GM12873 (cell line): ENCODE data around the gene BLOC1S3.
A peak's percentile ranks its signal among the peaks of the same experiment; 100 is the strongest.

Experiments used
- CTCF ChIP-seq: IDR thresholded peaks from 2 replicates; pipeline ENCODE4 v1.5.1; 2012; ENCODE audit warnings: low read depth, mild to moderate bottlenecking, moderate library complexity, low read length, control low read depth; ENCODE audit not compliant: insufficient read depth; ENCODE audit errors: missing control alignments

Gene BLOC1S3

GRCh38 chr19:45163751-45164460 lies 14.7 kb upstream of the BLOC1S3 start:
- no peak for TF ChIP-seq CTCF

- TF ChIP-seq CTCF: peak; percentile 7
Observed at GRCh38 chr19:45164577-45165335, 13.8 kb upstream of the BLOC1S3 start.

DNA sequence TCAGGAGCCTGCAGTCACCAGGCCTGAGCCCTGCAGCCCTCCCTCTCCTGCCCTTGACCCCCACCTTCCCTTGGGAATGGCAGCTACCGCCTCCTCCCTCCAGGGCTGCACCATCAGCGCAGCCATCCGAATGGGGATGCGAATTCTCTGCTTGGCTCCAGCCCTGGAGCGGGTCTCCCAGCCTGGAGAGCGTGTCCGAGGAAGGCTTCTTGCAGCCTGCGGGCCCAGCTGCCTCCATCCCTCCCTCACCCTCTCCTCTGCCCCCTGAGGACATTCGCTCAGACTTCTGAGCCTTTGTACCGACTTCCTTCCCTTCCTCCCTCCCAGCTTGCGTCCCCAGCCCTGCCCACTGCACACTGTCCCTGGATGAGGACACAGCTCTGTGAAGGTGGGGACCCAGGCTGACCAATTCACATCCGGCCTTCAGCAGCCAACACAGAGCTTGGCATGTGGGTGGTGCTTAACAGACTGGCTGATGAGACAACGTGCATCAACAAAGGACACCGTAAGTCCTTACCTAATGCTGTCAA lies 11.8 kb upstream of the BLOC1S3 start:
- no peak for TF ChIP-seq CTCF

- no peak for TF ChIP-seq CTCF
Observed at GRCh38 chr19:45168767-45169351, 9.7 kb upstream of the BLOC1S3 start.

DNA sequence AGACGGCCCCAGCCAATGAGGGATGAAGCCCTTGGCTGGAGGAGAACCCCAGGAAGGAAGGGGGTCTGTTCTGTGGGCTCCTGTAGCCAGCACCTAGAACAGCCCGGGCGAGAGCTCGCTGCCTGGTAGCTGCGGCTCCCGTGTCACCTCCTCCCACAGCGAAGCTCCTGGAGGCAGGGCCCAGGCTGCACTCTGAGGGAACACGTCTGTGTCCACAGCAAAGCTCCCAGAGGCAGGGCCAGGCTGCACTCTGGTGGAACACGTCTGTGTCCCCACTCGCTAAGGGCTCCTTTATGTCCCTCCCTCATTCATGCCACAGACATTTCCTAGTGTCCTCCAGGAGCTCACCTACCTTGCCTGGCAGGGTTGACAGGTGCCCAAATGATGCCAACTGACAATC lies 9.0 kb upstream of the BLOC1S3 start:
- no peak for TF ChIP-seq CTCF

- TF ChIP-seq CTCF: no peak
Observed at GRCh38 chr19:45170146-45171106, 8.2 kb upstream of the BLOC1S3 start.
